Measurements from ENCODE around the gene AJAP1. TPM values are rescaled to one million over a fixed set of nuclear protein-coding genes. Genes with fewer than 3 reads are reported as not detected.

The AJAP1 gene
- total and polyA plus RNA-seq, 2 experiments from 2014 or later, result 0.13 to 0.64 TPM

DNA sequence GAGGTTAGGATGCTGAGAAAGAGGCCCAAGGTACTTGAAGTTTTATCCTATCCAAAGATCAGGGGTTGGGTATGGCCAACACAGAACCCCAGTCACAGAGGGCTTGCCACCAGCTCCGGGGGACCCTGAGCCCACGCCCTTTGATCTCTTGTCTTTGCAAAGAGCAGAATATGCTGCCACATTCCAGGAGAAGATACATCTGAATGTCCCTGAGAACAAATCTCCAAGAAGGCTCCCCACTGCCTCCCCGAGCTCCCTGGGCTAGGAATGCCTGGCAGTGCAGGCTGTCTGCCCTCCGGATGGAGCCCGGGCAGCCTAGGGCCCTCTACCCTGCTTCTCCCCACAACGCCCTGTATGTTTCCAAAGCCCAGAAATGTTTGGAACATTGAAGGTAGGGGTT lies 49.2 kb downstream of the AJAP1 start:
- Histone ChIP-seq H3K9me3 (ENCODE audit: low read depth) (no peaks in the 10 kb centered on the region), H3K27me3 (no peaks in the 10 kb centered on the region), H2AFZ (no peak overlapping the region), H3K4me1 (ENCODE audit: insufficient read depth) (no peaks in the 10 kb centered on the region), H3K4me3 (no peak overlapping the region), H4K20me1 (ENCODE audit: insufficient read depth, poor library complexity, severe bottlenecking) (no peaks in the 10 kb centered on the region), H3K79me2 (no peaks in the 10 kb centered on the region), H3K27ac (no peak overlapping the region), H3K36me3 (replicated peaks; ENCODE audit: insufficient read depth, low read depth) (no peaks in the 10 kb centered on the region), H3K9me2 (replicated peaks; ENCODE audit: insufficient read depth) (no peaks in the 10 kb centered on the region), H3K4me2 (no peak overlapping the region)
- TF ChIP-seq EZH2 (IDR thresholded peaks at IDR 0.05; ENCODE audit: borderline replicate concordance) (no peak), EZH2phosphoT487 (IDR thresholded peaks at IDR 0.05; ENCODE audit: low read depth, severe bottlenecking, unreplicated experiment) (no peak)
- TF ChIP-seq, protein P1, sequence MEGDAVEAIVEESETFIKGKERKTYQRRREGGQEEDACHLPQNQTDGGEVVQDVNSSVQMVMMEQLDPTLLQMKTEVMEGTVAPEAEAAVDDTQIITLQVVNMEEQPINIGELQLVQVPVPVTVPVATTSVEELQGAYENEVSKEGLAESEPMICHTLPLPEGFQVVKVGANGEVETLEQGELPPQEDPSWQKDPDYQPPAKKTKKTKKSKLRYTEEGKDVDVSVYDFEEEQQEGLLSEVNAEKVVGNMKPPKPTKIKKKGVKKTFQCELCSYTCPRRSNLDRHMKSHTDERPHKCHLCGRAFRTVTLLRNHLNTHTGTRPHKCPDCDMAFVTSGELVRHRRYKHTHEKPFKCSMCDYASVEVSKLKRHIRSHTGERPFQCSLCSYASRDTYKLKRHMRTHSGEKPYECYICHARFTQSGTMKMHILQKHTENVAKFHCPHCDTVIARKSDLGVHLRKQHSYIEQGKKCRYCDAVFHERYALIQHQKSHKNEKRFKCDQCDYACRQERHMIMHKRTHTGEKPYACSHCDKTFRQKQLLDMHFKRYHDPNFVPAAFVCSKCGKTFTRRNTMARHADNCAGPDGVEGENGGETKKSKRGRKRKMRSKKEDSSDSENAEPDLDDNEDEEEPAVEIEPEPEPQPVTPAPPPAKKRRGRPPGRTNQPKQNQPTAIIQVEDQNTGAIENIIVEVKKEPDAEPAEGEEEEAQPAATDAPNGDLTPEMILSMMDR (IDR thresholded peaks at IDR 0.05; ENCODE audit: poor library complexity), result no peak
- WGBS (ENCODE audit: low lambda C conversion rate, missing lambda C conversion rate), result 88% methylated on average over 6 of the region's 6 CpGs
- DNase-seq (ENCODE audit: low spot score), result no peak

DNA sequence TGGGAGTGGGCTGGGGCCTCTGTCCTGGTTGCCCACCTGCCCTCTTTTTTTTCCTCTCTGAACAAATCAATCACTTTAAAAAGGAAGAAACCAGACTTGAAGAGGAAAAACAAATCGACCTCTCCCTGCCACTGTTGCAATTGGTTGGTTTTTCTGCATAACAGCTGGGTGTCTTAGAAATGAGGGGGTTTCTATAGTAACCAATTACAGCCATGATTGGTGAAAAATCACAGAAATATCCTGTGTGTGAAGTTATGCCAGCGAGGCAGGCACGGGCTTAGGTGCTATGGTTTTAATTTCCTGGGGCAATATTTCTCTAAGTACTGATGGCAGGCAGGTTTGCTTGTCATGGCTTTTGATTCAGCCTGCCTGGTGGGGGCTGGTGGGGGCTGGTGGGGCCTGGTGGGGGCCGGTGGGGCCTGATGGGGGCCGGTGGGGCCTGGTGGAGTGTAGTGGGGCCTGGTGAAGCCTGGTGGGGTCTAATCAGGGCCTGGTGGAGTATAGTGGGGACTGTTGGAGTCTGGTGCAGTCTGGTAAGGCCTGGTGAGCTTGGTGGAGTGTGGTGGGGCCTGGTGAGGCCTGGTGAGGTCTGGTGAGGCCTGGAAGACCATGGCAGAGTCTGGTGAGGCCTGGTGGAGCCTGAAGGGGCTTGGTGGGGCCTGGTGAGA lies 54.6 kb downstream of the AJAP1 start:
- Histone ChIP-seq H3K4me3 (no peak overlapping the region), H3K79me2 (no peaks in the 10 kb centered on the region), H3K27me3 (peaks cover 6% of the 10 kb centered on the region), H3K9me2 (replicated peaks; ENCODE audit: insufficient read depth) (no peaks in the 10 kb centered on the region), H3K27ac (no peak overlapping the region), H3K4me2 (no peak overlapping the region), H2AFZ (no peak overlapping the region), H3K36me3 (replicated peaks; ENCODE audit: insufficient read depth, low read depth) (no peaks in the 10 kb centered on the region), H3K4me1 (ENCODE audit: insufficient read depth) (no peaks in the 10 kb centered on the region), H4K20me1 (ENCODE audit: insufficient read depth, poor library complexity, severe bottlenecking) (no peaks in the 10 kb centered on the region), H3K9me3 (ENCODE audit: low read depth) (no peaks in the 10 kb centered on the region)
- no peak for TF ChIP-seq EZH2 (IDR thresholded peaks at IDR 0.05; ENCODE audit: borderline replicate concordance)
- no peak for TF ChIP-seq EZH2phosphoT487 (IDR thresholded peaks at IDR 0.05; ENCODE audit: low read depth, severe bottlenecking, unreplicated experiment)
- TF ChIP-seq, protein P1 (IDR thresholded peaks at IDR 0.05; ENCODE audit: poor library complexity), result no peak
- WGBS (ENCODE audit: low lambda C conversion rate, missing lambda C conversion rate), result 74% methylated on average over 3 of the region's 5 CpGs
- no peak for DNase-seq (ENCODE audit: low spot score)

DNA sequence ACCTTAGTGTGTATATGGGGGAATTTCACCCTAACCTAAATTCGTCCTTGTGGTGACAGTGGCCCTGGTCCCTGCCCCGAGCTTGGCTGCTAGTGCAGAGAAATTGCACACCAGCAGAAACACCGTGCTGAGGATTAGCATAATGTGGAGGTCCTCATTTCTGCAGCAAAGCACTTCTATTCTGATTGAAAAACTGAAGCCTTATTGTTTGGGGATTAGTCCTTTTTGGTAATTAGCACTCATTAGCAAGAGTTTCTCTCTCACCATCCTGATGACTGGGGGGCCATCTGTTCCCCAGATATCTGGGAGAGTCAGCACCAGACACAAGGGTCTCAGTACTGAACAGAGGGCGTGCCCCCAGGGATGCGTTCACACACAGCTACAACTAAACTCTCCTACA lies 55.2 kb downstream of the AJAP1 start:
- Histone ChIP-seq H2AFZ (no peak overlapping the region), H3K27me3 (peaks cover 6% of the 10 kb centered on the region), H3K4me3 (no peak overlapping the region), H3K79me2 (no peaks in the 10 kb centered on the region), H4K20me1 (ENCODE audit: insufficient read depth, poor library complexity, severe bottlenecking) (no peaks in the 10 kb centered on the region), H3K4me2 (no peak overlapping the region), H3K9me2 (replicated peaks; ENCODE audit: insufficient read depth) (no peaks in the 10 kb centered on the region), H3K9me3 (ENCODE audit: low read depth) (no peaks in the 10 kb centered on the region), H3K36me3 (replicated peaks; ENCODE audit: insufficient read depth, low read depth) (no peaks in the 10 kb centered on the region), H3K4me1 (ENCODE audit: insufficient read depth) (no peaks in the 10 kb centered on the region), H3K27ac (no peak overlapping the region)
- 84% methylated on average over 5 of the region's 5 CpGs for WGBS (ENCODE audit: low lambda C conversion rate, missing lambda C conversion rate)
- no peak for TF ChIP-seq EZH2 (IDR thresholded peaks at IDR 0.05; ENCODE audit: borderline replicate concordance)
- TF ChIP-seq, protein P1 (IDR thresholded peaks at IDR 0.05; ENCODE audit: poor library complexity), result no peak
- TF ChIP-seq EZH2phosphoT487 (IDR thresholded peaks at IDR 0.05; ENCODE audit: low read depth, severe bottlenecking, unreplicated experiment), result no peak
- no peak for DNase-seq (ENCODE audit: low spot score)
